ENCODE results near the gene TTC28.

TTC28 gene

GRCh38 chr22:28316014-28316413, 363.6 kb downstream of the TTC28 start:
- Histone ChIP-seq H3K9me3 (ENCODE audit: control insufficient read depth, insufficient read depth, low read depth, low read length) (no peaks in the 10 kb centered on the region), H3K4me3 (ENCODE audit: low read depth, low read length) (no peak overlapping the region), H3K4me1 (ENCODE audit: control insufficient read depth, insufficient read depth, low read length) (no peaks in the 10 kb centered on the region), H3K36me3 (ENCODE audit: control insufficient read depth in 2 of 2, insufficient read depth in 1 of 2, low read length in 2 of 2) (no peaks in the 10 kb centered on the region), H3K27ac (ENCODE audit: extremely low read depth, low read depth, low read length) (no peak overlapping the region)
- POLR2A ChIA-PET: no interaction called here
- CTCF ChIA-PET: interaction anchor here (0.6 kb wide), 1 partner anchor 89 kb away, joined by 3 read pairs; no protein-coding TSS in a partner anchor
- TF ChIP-seq HIC1 (tag by site-specific recombination; IDR thresholded peaks at IDR 0.05) (no peak), ZNF624 (tag by site-specific recombination; IDR thresholded peaks at IDR 0.05) (no peak), ZNF184 (tag by site-specific recombination; IDR thresholded peaks at IDR 0.05) (no peak), ZBTB21 (tag by site-specific recombination; IDR thresholded peaks at IDR 0.05) (no peak), ZNF791 (tag by site-specific recombination; IDR thresholded peaks at IDR 0.05) (no peak), ZNF654 (tag by site-specific recombination; IDR thresholded peaks at IDR 0.05; ENCODE audit: low read depth) (no peak), EGR2 (tag by site-specific recombination; IDR thresholded peaks at IDR 0.05; ENCODE audit: low read depth) (no peak), SETDB1 (IDR thresholded peaks at IDR 0.05; ENCODE audit: insufficient read length, low read length) (peak; percentile 77)

GRCh38 chr22:28314959-28315358, 364.7 kb downstream of the TTC28 start:
- no peaks in the 10 kb centered on the region for H3K4me1 ChIP-seq (ENCODE audit: control insufficient read depth, insufficient read depth, low read length)
- CTCF ChIA-PET: interaction anchor here (0.6 kb wide), 1 partner anchor 137 kb away, joined by 3 read pairs; no protein-coding TSS in a partner anchor
- TF ChIP-seq EGR2 (tag by site-specific recombination; IDR thresholded peaks at IDR 0.05; ENCODE audit: low read depth) (no peak), KLF1 (tag by site-specific recombination; IDR thresholded peaks at IDR 0.05) (no peak), ZNF626 (tag by site-specific recombination; IDR thresholded peaks at IDR 0.05) (no peak), ZNF658 (tag by site-specific recombination; IDR thresholded peaks at IDR 0.05) (no peak), WT1 (tag by site-specific recombination; IDR thresholded peaks at IDR 0.05) (no peak), PRDM6 (tag by site-specific recombination; IDR thresholded peaks at IDR 0.05) (no peak), ZNF558 (tag by site-specific recombination; IDR thresholded peaks at IDR 0.05) (no peak), ZNF426 (tag by site-specific recombination; IDR thresholded peaks at IDR 0.05) (no peak), SCRT2 (tag by site-specific recombination; IDR thresholded peaks at IDR 0.05) (no peak), ZNF302 (tag by site-specific recombination; IDR thresholded peaks at IDR 0.05; ENCODE audit: low read depth) (no peak), ZBTB48 (tag by site-specific recombination; IDR thresholded peaks at IDR 0.05) (no peak), ZNF311 (tag by site-specific recombination; IDR thresholded peaks at IDR 0.05; ENCODE audit: borderline replicate concordance) (no peak), ZNF155 (tag by site-specific recombination; IDR thresholded peaks at IDR 0.05) (no peak)
- no peaks in the 10 kb centered on the region for H3K36me3 ChIP-seq (ENCODE audit: control insufficient read depth in 2 of 2, insufficient read depth in 1 of 2, low read length in 2 of 2)
- no peaks in the 10 kb centered on the region for H3K9me3 ChIP-seq (ENCODE audit: control insufficient read depth, insufficient read depth, low read depth, low read length)
- POLR2A ChIA-PET: no interaction called here
- no peak overlapping the region for H3K27ac ChIP-seq (ENCODE audit: extremely low read depth, low read depth, low read length)
- H3K4me3 ChIP-seq (ENCODE audit: low read depth, low read length): no peak overlapping the region

- Histone ChIP-seq H3K27ac (ENCODE audit: extremely low read depth, low read depth, low read length) (no peak overlapping the region), H3K4me3 (ENCODE audit: low read depth, low read length) (no peak overlapping the region), H3K36me3 (ENCODE audit: control insufficient read depth in 2 of 2, insufficient read depth in 1 of 2, low read length in 2 of 2) (peaks cover 0 to 3% of the 10 kb centered on the region in 2 experiments; a peak in 1 of 3 replicates), H3K4me1 (ENCODE audit: control insufficient read depth, insufficient read depth, low read length) (0 out of 2 replicates have a peak, but pooled peaks cover 3% of the 10 kb centered on the region), H3K9me3 (ENCODE audit: control insufficient read depth, insufficient read depth, low read depth, low read length) (no peaks in the 10 kb centered on the region)
- POLR2A ChIA-PET: no interaction called here
- CTCF ChIA-PET: interaction anchor here (0.9 kb wide), 1 partner anchor 258 kb away, joined by 3 read pairs; no protein-coding TSS in a partner anchor
- no peak for TF ChIP-seq ZSCAN23 (tag by site-specific recombination; IDR thresholded peaks at IDR 0.05)
- no peak for TF ChIP-seq ZNF629 (tag by site-specific recombination; IDR thresholded peaks at IDR 0.05)
- no peak for TF ChIP-seq ZNF777 (tag by site-specific recombination; IDR thresholded peaks at IDR 0.05; ENCODE audit: borderline replicate concordance)
- TF ChIP-seq ZNF366 (tag by site-specific recombination; conservative IDR thresholded peaks at IDR 0.05): no peak
- TF ChIP-seq ZNF266 (tag by site-specific recombination; IDR thresholded peaks at IDR 0.05; ENCODE audit: low read depth): no peak
- no peak for TF ChIP-seq MYNN (tag by site-specific recombination; IDR thresholded peaks at IDR 0.05; ENCODE audit: borderline replicate concordance)
- no peak for TF ChIP-seq ZNF544 (tag by site-specific recombination; IDR thresholded peaks at IDR 0.05)
- no peak for TF ChIP-seq MZF1 (tag by site-specific recombination; IDR thresholded peaks at IDR 0.05; ENCODE audit: borderline replicate concordance)
- TF ChIP-seq MEIS1 (CRISPR knock-in tag; IDR thresholded peaks at IDR 0.05; ENCODE audit: borderline replicate concordance): no peak
- TF ChIP-seq ZNF791 (tag by site-specific recombination; IDR thresholded peaks at IDR 0.05): no peak
- TF ChIP-seq ZNF843 (tag by site-specific recombination; IDR thresholded peaks at IDR 0.05): no peak
- TF ChIP-seq ZNF830 (tag by site-specific recombination; IDR thresholded peaks at IDR 0.05; ENCODE audit: low read depth): no peak
- no peak for TF ChIP-seq ZNF658 (tag by site-specific recombination; IDR thresholded peaks at IDR 0.05)
Observed at GRCh38 chr22:28310299-28310698, 369.3 kb downstream of the TTC28 start.

Data from HEK293 (cell line).